HepG2 (cell line): ENCODE measurements around the gene MTPN.

Experiments
- MEIS1 ChIP-seq: sonication (generic); formaldehyde crosslinking; IDR thresholded peaks from 2 replicates; pipeline ENCODE4 v1.9.0; 2021; ENCODE audit warnings: mild to moderate bottlenecking, missing genetic modification reagents, moderate library complexity, borderline replicate concordance
- NFIC ChIP-seq: IDR thresholded peaks from 2 replicates; pipeline ENCODE4 v1.6.1; 2012; ENCODE audit warnings: mild to moderate bottlenecking, low read length, inconsistent platforms
- SMARCE1 ChIP-seq: fragments of 450-650 bp; IDR thresholded peaks from 2 replicates; pipeline ENCODE4 v1.6.1; 2017; ENCODE audit warnings: borderline replicate concordance
- ZBTB8A ChIP-seq: sonication (generic); formaldehyde crosslinking; IDR thresholded peaks from 2 replicates; pipeline ENCODE4 v1.4.0; 2020; ENCODE audit warnings: mild to moderate bottlenecking, low read depth, missing genetic modification reagents, borderline replicate concordance
- ZNF713 ChIP-seq: sonication (generic); formaldehyde crosslinking; IDR thresholded peaks from 2 replicates; pipeline ENCODE4 v1.4.0; 2020; ENCODE audit warnings: mild to moderate bottlenecking, missing genetic modification reagents
- TF ChIP-seq, protein P1 (sequence below): sonication (generic); formaldehyde crosslinking; IDR thresholded peaks from 2 replicates; pipeline ENCODE4 v1.8.0; 2022; ENCODE audit warnings: low read depth, missing genetic modification reagents
- TF ChIP-seq, protein P2 (sequence below), 2 experiments: sonication (generic) in 1 of 2; formaldehyde crosslinking in 1 of 2; IDR thresholded peaks; 2 replicates each; pipeline versions ENCODE4 v1.5.1 to v1.6.1; 2011 to 2020; ENCODE audit warnings: borderline replicate concordance in 1 of 2, low read depth in 1 of 2, low read length in 1 of 2, mild to moderate bottlenecking in 1 of 2, missing genetic modification reagents in 1 of 2, moderate library complexity in 1 of 2
- TF ChIP-seq, protein P3 (sequence below): sonication (generic); formaldehyde crosslinking; IDR thresholded peaks from 2 replicates; pipeline ENCODE4 v1.4.0; 2020; ENCODE audit warnings: low read depth, missing genetic modification reagents
- TF ChIP-seq, protein P4 (sequence below): sonication (generic); formaldehyde crosslinking; IDR thresholded peaks from 2 replicates; pipeline ENCODE4 v1.5.0; 2020; ENCODE audit warnings: mild to moderate bottlenecking, missing genetic modification reagents, moderate library complexity
- TF ChIP-seq, protein P5 (sequence below): IDR thresholded peaks from 2 replicates; pipeline ENCODE4 v1.6.1; 2012; ENCODE audit warnings: low read length, improper control_type of control experiment

DNA sequence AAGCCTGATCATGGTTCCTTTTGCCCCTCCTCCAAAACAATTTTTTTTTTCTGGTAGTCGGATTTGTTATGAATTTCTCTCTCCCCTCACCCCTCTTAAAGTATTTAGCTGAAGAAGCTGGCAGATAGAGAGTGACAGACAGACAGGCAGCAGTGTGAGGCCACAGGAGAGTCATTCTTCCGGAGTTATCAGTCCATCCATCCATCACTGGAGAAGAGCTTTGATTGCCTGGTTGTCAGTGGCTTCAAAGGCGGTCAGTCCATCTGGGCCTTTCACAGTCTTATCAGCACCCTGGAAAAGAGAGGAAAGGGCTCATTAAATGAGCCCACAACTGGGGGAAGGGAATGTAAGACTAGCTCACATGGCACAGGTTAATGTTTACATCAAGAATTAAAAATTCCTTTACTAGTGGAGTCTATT, 47.4 kb downstream of the MTPN start:
- no peak for TF ChIP-seq MEIS1 (CRISPR knock-in tag)
- TF ChIP-seq, protein P1, sequence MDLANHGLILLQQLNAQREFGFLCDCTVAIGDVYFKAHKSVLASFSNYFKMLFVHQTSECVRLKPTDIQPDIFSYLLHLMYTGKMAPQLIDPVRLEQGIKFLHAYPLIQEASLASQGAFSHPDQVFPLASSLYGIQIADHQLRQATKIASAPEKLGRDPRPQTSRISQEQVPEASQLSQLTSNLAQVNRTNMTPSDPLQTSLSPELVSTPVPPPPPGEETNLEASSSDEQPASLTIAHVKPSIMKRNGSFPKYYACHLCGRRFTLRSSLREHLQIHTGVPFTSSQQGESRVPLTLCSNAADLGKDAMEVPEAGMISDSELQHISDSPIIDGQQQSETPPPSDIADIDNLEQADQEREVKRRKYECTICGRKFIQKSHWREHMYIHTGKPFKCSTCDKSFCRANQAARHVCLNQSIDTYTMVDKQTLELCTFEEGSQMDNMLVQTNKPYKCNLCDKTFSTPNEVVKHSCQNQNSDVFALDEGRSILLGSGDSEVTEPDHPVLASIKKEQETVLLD (CRISPR knock-in tag): no peak
- no peak for TF ChIP-seq ZBTB8A (CRISPR knock-in tag)
- no peak for TF ChIP-seq SMARCE1
- TF ChIP-seq, protein P2, sequence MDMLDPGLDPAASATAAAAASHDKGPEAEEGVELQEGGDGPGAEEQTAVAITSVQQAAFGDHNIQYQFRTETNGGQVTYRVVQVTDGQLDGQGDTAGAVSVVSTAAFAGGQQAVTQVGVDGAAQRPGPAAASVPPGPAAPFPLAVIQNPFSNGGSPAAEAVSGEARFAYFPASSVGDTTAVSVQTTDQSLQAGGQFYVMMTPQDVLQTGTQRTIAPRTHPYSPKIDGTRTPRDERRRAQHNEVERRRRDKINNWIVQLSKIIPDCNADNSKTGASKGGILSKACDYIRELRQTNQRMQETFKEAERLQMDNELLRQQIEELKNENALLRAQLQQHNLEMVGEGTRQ (IDR thresholded peaks at IDR 0.05; ENCODE audit: low read depth, low read length): no peak
- TF ChIP-seq, protein P2 (CRISPR knock-in tag; IDR thresholded peaks at IDR 0.05; ENCODE audit: borderline replicate concordance): no peak
- TF ChIP-seq, protein P3, sequence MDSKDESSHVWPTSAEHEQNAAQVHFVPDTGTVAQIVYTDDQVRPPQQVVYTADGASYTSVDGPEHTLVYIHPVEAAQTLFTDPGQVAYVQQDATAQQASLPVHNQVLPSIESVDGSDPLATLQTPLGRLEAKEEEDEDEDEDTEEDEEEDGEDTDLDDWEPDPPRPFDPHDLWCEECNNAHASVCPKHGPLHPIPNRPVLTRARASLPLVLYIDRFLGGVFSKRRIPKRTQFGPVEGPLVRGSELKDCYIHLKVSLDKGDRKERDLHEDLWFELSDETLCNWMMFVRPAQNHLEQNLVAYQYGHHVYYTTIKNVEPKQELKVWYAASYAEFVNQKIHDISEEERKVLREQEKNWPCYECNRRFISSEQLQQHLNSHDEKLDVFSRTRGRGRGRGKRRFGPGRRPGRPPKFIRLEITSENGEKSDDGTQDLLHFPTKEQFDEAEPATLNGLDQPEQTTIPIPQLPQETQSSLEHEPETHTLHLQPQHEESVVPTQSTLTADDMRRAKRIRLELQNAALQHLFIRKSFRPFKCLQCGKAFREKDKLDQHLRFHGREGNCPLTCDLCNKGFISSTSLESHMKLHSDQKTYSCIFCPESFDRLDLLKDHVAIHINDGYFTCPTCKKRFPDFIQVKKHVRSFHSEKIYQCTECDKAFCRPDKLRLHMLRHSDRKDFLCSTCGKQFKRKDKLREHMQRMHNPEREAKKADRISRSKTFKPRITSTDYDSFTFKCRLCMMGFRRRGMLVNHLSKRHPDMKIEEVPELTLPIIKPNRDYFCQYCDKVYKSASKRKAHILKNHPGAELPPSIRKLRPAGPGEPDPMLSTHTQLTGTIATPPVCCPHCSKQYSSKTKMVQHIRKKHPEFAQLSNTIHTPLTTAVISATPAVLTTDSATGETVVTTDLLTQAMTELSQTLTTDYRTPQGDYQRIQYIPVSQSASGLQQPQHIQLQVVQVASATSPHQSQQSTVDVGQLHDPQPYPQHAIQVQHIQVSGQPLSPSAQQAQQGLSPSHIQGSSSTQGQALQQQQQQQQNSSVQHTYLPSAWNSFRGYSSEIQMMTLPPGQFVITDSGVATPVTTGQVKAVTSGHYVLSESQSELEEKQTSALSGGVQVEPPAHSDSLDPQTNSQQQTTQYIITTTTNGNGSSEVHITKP (CRISPR knock-in tag): no peak
- TF ChIP-seq, protein P4, sequence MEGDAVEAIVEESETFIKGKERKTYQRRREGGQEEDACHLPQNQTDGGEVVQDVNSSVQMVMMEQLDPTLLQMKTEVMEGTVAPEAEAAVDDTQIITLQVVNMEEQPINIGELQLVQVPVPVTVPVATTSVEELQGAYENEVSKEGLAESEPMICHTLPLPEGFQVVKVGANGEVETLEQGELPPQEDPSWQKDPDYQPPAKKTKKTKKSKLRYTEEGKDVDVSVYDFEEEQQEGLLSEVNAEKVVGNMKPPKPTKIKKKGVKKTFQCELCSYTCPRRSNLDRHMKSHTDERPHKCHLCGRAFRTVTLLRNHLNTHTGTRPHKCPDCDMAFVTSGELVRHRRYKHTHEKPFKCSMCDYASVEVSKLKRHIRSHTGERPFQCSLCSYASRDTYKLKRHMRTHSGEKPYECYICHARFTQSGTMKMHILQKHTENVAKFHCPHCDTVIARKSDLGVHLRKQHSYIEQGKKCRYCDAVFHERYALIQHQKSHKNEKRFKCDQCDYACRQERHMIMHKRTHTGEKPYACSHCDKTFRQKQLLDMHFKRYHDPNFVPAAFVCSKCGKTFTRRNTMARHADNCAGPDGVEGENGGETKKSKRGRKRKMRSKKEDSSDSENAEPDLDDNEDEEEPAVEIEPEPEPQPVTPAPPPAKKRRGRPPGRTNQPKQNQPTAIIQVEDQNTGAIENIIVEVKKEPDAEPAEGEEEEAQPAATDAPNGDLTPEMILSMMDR (CRISPR knock-in tag): no peak
- TF ChIP-seq, protein P5, sequence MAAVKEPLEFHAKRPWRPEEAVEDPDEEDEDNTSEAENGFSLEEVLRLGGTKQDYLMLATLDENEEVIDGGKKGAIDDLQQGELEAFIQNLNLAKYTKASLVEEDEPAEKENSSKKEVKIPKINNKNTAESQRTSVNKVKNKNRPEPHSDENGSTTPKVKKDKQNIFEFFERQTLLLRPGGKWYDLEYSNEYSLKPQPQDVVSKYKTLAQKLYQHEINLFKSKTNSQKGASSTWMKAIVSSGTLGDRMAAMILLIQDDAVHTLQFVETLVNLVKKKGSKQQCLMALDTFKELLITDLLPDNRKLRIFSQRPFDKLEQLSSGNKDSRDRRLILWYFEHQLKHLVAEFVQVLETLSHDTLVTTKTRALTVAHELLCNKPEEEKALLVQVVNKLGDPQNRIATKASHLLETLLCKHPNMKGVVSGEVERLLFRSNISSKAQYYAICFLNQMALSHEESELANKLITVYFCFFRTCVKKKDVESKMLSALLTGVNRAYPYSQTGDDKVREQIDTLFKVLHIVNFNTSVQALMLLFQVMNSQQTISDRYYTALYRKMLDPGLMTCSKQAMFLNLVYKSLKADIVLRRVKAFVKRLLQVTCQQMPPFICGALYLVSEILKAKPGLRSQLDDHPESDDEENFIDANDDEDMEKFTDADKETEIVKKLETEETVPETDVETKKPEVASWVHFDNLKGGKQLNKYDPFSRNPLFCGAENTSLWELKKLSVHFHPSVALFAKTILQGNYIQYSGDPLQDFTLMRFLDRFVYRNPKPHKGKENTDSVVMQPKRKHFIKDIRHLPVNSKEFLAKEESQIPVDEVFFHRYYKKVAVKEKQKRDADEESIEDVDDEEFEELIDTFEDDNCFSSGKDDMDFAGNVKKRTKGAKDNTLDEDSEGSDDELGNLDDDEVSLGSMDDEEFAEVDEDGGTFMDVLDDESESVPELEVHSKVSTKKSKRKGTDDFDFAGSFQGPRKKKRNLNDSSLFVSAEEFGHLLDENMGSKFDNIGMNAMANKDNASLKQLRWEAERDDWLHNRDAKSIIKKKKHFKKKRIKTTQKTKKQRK: no peak
- no peak for TF ChIP-seq NFIC
- TF ChIP-seq ZNF713 (CRISPR knock-in tag): no peak
